ENCODE data around the gene ATP10B. TPM values are rescaled to one million over a fixed set of nuclear protein-coding genes. Genes with fewer than 3 reads are reported as not detected.

ATP10B gene
- total and polyA plus RNA-seq, 12 donors = 0.03 to 0.35 (median 0.13) TPM; not detected in 4

DNA sequence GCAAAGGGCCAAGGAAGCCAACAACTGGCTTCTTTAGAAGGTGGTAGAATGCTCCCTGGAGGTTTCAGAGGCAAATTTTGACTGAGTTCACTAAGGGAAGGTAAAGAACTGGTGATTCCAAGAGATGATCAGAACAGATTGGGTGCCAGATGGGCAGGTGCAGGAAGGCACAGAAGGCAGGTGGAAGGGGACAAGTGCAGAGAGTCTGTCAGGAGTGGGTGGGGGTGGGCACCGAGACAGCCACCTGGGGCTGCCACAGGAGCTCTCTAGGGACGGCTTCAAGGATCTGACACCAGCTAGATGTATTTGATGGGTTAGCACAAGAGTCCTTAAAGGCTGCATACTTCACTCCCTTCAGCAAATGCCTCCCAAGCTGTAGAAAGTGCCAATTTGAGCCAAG lies 223.0 kb downstream of the ATP10B start:
- H3K27ac ChIP-seq = no peak overlapping the region
- 40 to 69% (median 57%) methylated on average over 1 to 2 of the region's 2 CpGs for WGBS, 4 donors
- no peak overlapping the region for H3K4me3 ChIP-seq
- DNase-seq = no peak
- TF ChIP-seq POLR2A (IDR thresholded peaks at IDR 0.05) = no peak
- TF ChIP-seq, protein P1, sequence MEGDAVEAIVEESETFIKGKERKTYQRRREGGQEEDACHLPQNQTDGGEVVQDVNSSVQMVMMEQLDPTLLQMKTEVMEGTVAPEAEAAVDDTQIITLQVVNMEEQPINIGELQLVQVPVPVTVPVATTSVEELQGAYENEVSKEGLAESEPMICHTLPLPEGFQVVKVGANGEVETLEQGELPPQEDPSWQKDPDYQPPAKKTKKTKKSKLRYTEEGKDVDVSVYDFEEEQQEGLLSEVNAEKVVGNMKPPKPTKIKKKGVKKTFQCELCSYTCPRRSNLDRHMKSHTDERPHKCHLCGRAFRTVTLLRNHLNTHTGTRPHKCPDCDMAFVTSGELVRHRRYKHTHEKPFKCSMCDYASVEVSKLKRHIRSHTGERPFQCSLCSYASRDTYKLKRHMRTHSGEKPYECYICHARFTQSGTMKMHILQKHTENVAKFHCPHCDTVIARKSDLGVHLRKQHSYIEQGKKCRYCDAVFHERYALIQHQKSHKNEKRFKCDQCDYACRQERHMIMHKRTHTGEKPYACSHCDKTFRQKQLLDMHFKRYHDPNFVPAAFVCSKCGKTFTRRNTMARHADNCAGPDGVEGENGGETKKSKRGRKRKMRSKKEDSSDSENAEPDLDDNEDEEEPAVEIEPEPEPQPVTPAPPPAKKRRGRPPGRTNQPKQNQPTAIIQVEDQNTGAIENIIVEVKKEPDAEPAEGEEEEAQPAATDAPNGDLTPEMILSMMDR (IDR thresholded peaks at IDR 0.05) = no peak
- no peaks in the 10 kb centered on the region for H3K27me3 ChIP-seq
- intact Hi-C loops (cut with DNase I) = no loop called here
- H3K4me1 ChIP-seq (replicated peaks in 1 of 2) = no peaks in the 10 kb centered on the region
- H3K36me3 ChIP-seq (replicated peaks in 1 of 2) = no peaks in the 10 kb centered on the region
- no peaks in the 10 kb centered on the region for H3K9me3 ChIP-seq (replicated peaks in 1 of 3)

DNA sequence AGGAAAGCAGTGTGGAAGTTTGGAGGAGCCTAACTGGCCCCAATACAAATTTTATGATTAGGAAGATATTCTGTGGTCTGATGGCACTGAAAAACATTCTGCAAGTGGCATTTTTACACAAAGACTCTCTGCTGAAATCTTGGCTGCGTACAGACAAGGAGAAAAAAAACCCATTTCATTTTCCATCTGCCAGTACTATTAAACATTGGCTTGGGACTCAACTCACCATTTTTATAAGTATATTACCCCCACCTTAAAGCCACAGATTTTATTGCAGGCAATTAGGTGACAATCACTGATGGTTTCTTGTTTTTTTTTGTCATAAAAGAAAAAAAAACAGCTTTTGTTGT lies 223.4 kb downstream of the ATP10B start:
- intact Hi-C loops (cut with DNase I) = no loop called here
- Histone ChIP-seq H3K27me3 (no peaks in the 10 kb centered on the region), H3K27ac (no peak overlapping the region), H3K4me3 (no peak overlapping the region), H3K9me3 (replicated peaks in 1 of 3) (no peaks in the 10 kb centered on the region), H3K4me1 (replicated peaks in 1 of 2) (no peaks in the 10 kb centered on the region), H3K36me3 (replicated peaks in 1 of 2) (no peaks in the 10 kb centered on the region)
- no peak for DNase-seq
- WGBS, 4 donors = 59 to 72% (median 66%) methylated on average over 1 of the region's 1 CpG
- TF ChIP-seq POLR2A (IDR thresholded peaks at IDR 0.05) = no peak
- TF ChIP-seq, protein P1 (IDR thresholded peaks at IDR 0.05) = no peak

DNA sequence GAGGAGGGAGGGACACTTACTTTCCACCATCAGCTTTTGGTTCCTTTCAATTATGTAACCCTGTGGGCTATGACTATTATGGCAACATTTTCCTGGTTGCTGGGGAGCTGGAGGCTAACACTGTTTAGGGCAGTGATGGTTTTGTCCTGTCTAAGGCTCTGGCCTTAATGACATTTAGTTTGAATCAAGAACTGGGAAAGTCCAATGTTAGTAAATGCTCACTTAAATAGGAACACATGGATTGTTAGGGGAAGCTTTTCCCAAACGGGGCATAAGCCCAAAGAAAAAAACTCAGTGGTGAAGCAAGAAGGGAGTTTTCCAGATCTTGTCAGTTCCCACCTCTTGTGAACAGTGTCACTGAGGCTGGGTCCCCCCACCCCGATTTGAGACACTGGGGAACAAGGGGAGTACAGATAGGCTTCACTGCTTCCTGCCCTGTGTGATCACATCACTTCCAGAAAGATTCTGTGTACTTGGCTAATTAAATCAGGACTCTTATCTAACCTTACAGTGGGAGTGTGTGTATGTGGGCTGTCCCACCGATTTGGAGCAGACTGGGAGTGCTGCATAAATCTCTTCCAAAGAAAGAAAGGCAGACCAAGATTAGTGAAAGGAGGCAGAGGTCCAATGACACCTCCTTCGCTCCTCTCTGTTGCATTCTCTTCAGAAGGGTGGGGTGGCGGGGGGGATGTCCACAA lies 223.9 kb downstream of the ATP10B start:
- intact Hi-C loops (cut with DNase I) = no loop called here
- no peak overlapping the region for H3K27ac ChIP-seq
- no peak for TF ChIP-seq POLR2A (IDR thresholded peaks at IDR 0.05)
- TF ChIP-seq, protein P1 (IDR thresholded peaks at IDR 0.05) = no peak
- no peaks in the 10 kb centered on the region for H3K4me1 ChIP-seq (replicated peaks in 1 of 2)
- WGBS, 4 donors = 25 to 35% (median 30%) methylated on average over 5 of the region's 5 CpGs
- no peaks in the 10 kb centered on the region for H3K36me3 ChIP-seq (replicated peaks in 1 of 2)
- H3K27me3 ChIP-seq = no peaks in the 10 kb centered on the region
- no peak overlapping the region for H3K4me3 ChIP-seq
- H3K9me3 ChIP-seq (replicated peaks in 1 of 3) = no peaks in the 10 kb centered on the region
- no peak for DNase-seq

DNA sequence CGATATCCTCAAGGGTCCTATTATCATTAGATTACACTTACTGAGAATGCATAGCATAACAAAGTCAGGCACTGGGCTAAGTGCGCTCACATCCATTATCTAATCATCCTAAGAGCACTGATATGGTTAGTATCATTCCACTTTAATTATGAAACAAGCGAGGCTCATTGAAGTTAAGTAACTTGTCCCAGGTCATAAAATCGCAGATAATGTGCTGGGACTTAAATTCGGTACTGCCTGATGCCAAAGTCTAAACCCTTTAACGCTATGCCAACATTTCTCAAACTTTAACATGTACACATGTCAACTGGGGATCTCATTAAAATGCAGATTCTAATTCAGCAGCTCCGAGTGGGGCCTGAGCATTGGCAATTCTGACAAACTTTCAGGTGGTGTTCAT lies 225.7 kb downstream of the ATP10B start:
- intact Hi-C loops (cut with DNase I) = no loop called here
- Histone ChIP-seq H3K36me3 (replicated peaks in 1 of 2) (no peaks in the 10 kb centered on the region), H3K9me3 (replicated peaks in 1 of 3) (no peaks in the 10 kb centered on the region), H3K27ac (no peak overlapping the region), H3K4me1 (replicated peaks in 1 of 2) (no peaks in the 10 kb centered on the region), H3K4me3 (no peak overlapping the region), H3K27me3 (no peaks in the 10 kb centered on the region)
- DNase-seq = no peak
- 60 to 72% (median 65%) methylated on average over 7 of the region's 7 CpGs for WGBS, 4 donors
- TF ChIP-seq POLR2A (IDR thresholded peaks at IDR 0.05) = no peak
- TF ChIP-seq, protein P1 (IDR thresholded peaks at IDR 0.05) = no peak

All from adrenal gland (tissue), 12 donors.